Pancreas (tissue), 10 donors: Measurements from ENCODE around the gene STAT3. TPM values are rescaled to one million over a fixed set of nuclear protein-coding genes. Genes with fewer than 3 reads are reported as not detected.
"Not testable (repeated sequence)": the region's sequence is repeated elsewhere in the genome, so short reads cannot be mapped to it uniquely, and the experiment has no call there.

Experiments
- ATAC-seq, 4 donors: fragments of 200-7000 bp; cut with Tn5 transposase; one replicate each; pipeline versions ENCODE4 v1.8.0 to v1.9.1; 2020; ENCODE audit warnings: mild to moderate bottlenecking in 4 of 4, moderate library complexity in 4 of 4
- DNase-seq, 6 donors: peaks; one replicate each; pipeline ENCODE4 v3.0.0-alpha.2; 2020
- FAIRE-seq: peaks from 2 replicates; lab custom pipeline; 2012; peaks lifted over from hg19 to GRCh38; lab: Jason Lieb, UNC
- H3K27ac ChIP-seq, 4 donors: fragments of 200-600 bp; sonication (generic); 1 replicate in 3 of 4; 2 replicates in 1 of 4; pipeline versions ENCODE4 v1.5.0 to v1.8.0; 2020
- H3K27me3 ChIP-seq, 4 donors: fragments of 200-600 bp; one replicate each; pipeline ENCODE4 v1.8.0; 2021
- H3K36me3 ChIP-seq, 3 donors: fragments of 200-600 bp; sonication (generic) in 1 of 3; one replicate each; pipeline versions ENCODE4 v1.5.0 to v1.8.0; 2020 to 2021
- H3K4me1 ChIP-seq, 3 donors: fragments of 200-600 bp; one replicate each; pipeline ENCODE4 v1.8.0; 2021
- H3K4me3 ChIP-seq, 4 donors: fragments of 200-600 bp; sonication (generic) in 2 of 4; one replicate each; pipeline versions ENCODE4 v1.5.0 to v1.8.0; 2020 to 2021
- H3K9me3 ChIP-seq, 4 donors: fragments of 200-600 bp; one replicate each; pipeline ENCODE4 v1.8.0; 2021
- CTCF ChIP-seq, 4 donors: fragments of 200-600 bp; sonication (generic) in 3 of 4; IDR thresholded peaks; one replicate each; pipeline versions ENCODE4 v1.5.0 to v1.8.0; 2021; ENCODE audit warnings: antibody characterized with exemption in 4 of 4
- WGBS, 2 donors: extraction: QIAGEN DNeasy Blood & Tissue Kit; methylation state at CpG; one replicate each; pipeline ENCODE4 v1.1.7; 2013; 5-methylcytosine and 5-hydroxymethylcytosine counted together
- intact Hi-C, 3 donors: fragments of 100-400 bp; cut with DNase I; formaldehyde crosslinking; loops; one replicate each; pipeline versions ENCODE4 v1.11.1 to v1.14.2; 2022
- polyA plus RNA-seq, 2 donors: library from polyadenylated mRNA; stranded (reverse); fragments of 200-250 nt; gene quantifications; one replicate each; pipeline ENCODE4 v1.2.3, GENCODE V29; 2013
- total RNA-seq, 6 donors: library from RNA; stranded (reverse); fragmentation: NEBNext Ultra II Directional in 4 of 6; extraction: Animal tissue kit (Norgen Biotek cat#: 25700) in 4 of 6; gene quantifications; one replicate each; pipeline versions ENCODE4 v1.2.1 to v1.2.4, GENCODE V29; 2021 to 2023
- donor health status: healthy with polysubstance abuse.
- donor health status: DM: no; HTN: no; CAD: no; lungs with moderate emphysema.
- donor health status: DM: no; HTN: no; CAD: no.
- donor health status: control.
- donor health status: control.
- donor health status: Bipolar disorder and iron deficiency.
- donor health status: DM: yes; HTN: yes; CAD: no.
- donor health status: DM: no; HTN: no; CAD: no.
- donor health status: DM: no; HTN: no; CAD: no.
- donor health status: DM: yes; HTN: yes; CAD: no.

The STAT3 gene
- total and polyA plus RNA-seq, 8 donors, result 37.9 to 127 (median 70.6) TPM

GRCh38 chr17:42307362-42307927, 80.8 kb downstream of the STAT3 start:
- TF ChIP-seq CTCF (IDR thresholded peaks at IDR 0.05), result no peak
- DNase-seq, result no peak
- Histone ChIP-seq H3K9me3 (no peaks in the 10 kb centered on the region), H3K36me3 (peaks cover 0 to 5% (median 0%) of the 10 kb centered on the region in 3 donors), H3K4me1 (no peaks in the 10 kb centered on the region), H3K27ac (no peak overlapping the region), H3K27me3 (no peaks in the 10 kb centered on the region), H3K4me3 (no peak overlapping the region)
- FAIRE-seq, result no peak
- ATAC-seq, result no peak
- intact Hi-C loops, result no loop called here
- WGBS, 2 donors, result 91 to 94% methylated on average over 19 of the region's 19 CpGs

- H3K27me3 ChIP-seq, result no peaks in the 10 kb centered on the region
Observed at GRCh38 chr17:42306385-42306667, 81.9 kb downstream of the STAT3 start.

GRCh38 chr17:42305543-42306384, 82.5 kb downstream of the STAT3 start:
- intact Hi-C loops, result no loop called here
- peak in 2 of 4 donors; percentile 54 to 71 for ATAC-seq
- Histone ChIP-seq H3K27ac (no peak overlapping the region), H3K36me3 (peaks cover 0 to 5% (median 0%) of the 10 kb centered on the region in 3 donors), H3K27me3 (no peaks in the 10 kb centered on the region), H3K4me3 (no peak overlapping the region), H3K9me3 (no peaks in the 10 kb centered on the region), H3K4me1 (no peaks in the 10 kb centered on the region)
- no peak for DNase-seq
- WGBS, 2 donors, result 86 to 96% methylated on average over 14 to 18 of the region's 18 CpGs
- no peak for TF ChIP-seq CTCF (IDR thresholded peaks at IDR 0.05)
- no peak for FAIRE-seq

More at GRCh38 chr17:42306385-42306667, 81.9 kb downstream of the STAT3 start:
- intact Hi-C loops, result no loop called here
- FAIRE-seq (no peak), DNase-seq (no peak), ATAC-seq (no peak)
- WGBS, 2 donors, result 91 to 97% methylated on average over 5 of the region's 5 CpGs
- Histone ChIP-seq H3K9me3 (no peaks in the 10 kb centered on the region), H3K4me1 (no peaks in the 10 kb centered on the region), H3K27ac (no peak overlapping the region), H3K4me3 (no peak overlapping the region), H3K36me3 (peaks cover 0 to 5% (median 0%) of the 10 kb centered on the region in 3 donors)
- TF ChIP-seq CTCF (IDR thresholded peaks at IDR 0.05), result no peak

- H3K27ac ChIP-seq, H3K4me1 ChIP-seq, H3K4me3 ChIP-seq, H3K9me3 ChIP-seq, FAIRE-seq, intact Hi-C loops, ATAC-seq, H3K27me3 ChIP-seq, H3K36me3 ChIP-seq, DNase-seq: not testable (repeated sequence)
- 95 to 98% methylated on average over 6 of the region's 6 CpGs for WGBS, 2 donors
Observed at GRCh38 chr17:42305031-42305330, 83.3 kb downstream of the STAT3 start.

- no peaks in the 10 kb centered on the region for H3K27me3 ChIP-seq
- intact Hi-C loops, result no loop called here
- no peaks in the 10 kb centered on the region for H3K9me3 ChIP-seq
- no peaks in the 10 kb centered on the region for H3K4me1 ChIP-seq
- ATAC-seq (no peak), FAIRE-seq (no peak), DNase-seq (no peak)
- no peak overlapping the region for H3K27ac ChIP-seq
- peaks cover 0 to 5% (median 0%) of the 10 kb centered on the region in 3 donors for H3K36me3 ChIP-seq
- no peak overlapping the region for H3K4me3 ChIP-seq
- 93 to 95% methylated on average over 15 to 16 of the region's 16 CpGs for WGBS, 2 donors
- TF ChIP-seq CTCF (IDR thresholded peaks at IDR 0.05), result no peak
Observed at GRCh38 chr17:42304187-42305030, 83.8 kb downstream of the STAT3 start.
